SK-N-SH (cell line): ENCODE measurements around the gene OPCML.

ENCODE experiments used
- CTCF ChIP-seq: fragments of 200-600 bp; sonication (generic); IDR thresholded peaks from 2 replicates; pipeline ENCODE4 v1.6.1; 2017; ENCODE audit warnings: antibody characterized with exemption, mild to moderate bottlenecking, moderate library complexity
- EZH2phosphoT487 ChIP-seq: fragments of 200-600 bp; sonication (generic); IDR thresholded peaks from 2 replicates; pipeline ENCODE4 v1.6.1; 2017; ENCODE audit warnings: low read depth, mixed run types, mild to moderate bottlenecking, antibody characterized with exemption, moderate library complexity, borderline replicate concordance
- TEAD4 ChIP-seq: IDR thresholded peaks from 2 replicates; pipeline ENCODE4 v1.4.0; 2012; ENCODE audit warnings: mild to moderate bottlenecking, borderline replicate concordance; ENCODE audit not compliant: insufficient read depth

DNA sequence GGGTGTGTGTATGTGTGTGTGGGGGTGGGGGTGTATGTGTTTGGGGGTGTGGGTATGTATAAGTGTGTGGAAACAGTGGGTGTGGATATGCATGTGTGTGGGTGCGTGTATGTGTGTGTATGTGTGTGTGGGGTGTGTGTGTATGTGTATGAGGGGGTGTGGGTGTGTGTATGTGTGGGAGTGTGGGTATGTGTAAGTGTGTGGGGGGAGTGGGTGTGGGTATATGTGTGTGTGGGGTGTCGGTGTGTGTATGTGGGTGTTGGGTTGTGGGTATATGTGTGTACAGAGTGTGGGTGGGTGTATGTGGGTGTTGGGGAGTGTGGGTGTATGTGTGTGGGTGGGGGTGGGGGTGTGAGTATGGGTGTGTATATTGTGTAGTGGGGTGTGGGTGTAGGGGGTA, 206.0 kb downstream of the OPCML start:
- TF ChIP-seq CTCF: no peak
- no peak for TF ChIP-seq EZH2phosphoT487
- TF ChIP-seq TEAD4: no peak
